GM19023 (cell line): ENCODE results near the gene DAPK2.

ENCODE experiments used
- ATAC-seq: cut with Tn5 transposase; IDR thresholded peaks from one replicate; pipeline ENCODE4 v1.9.1; 2021; ENCODE audit warnings: mild to moderate bottlenecking, moderate library complexity; ENCODE audit not compliant: unreplicated experiment

Gene DAPK2

GRCh38 chr15:63876085-63876662 lies 170.1 kb downstream of the DAPK2 start:
- ATAC-seq, result no peak

- ATAC-seq, result no peak
Measured at GRCh38 chr15:63874616-63875015, 171.7 kb downstream of the DAPK2 start.

GRCh38 chr15:63872759-63873510 lies 173.3 kb downstream of the DAPK2 start:
- no peak for ATAC-seq

GRCh38 chr15:63870487-63871209 lies 175.6 kb downstream of the DAPK2 start:
- ATAC-seq, result no peak

GRCh38 chr15:63870043-63870394 lies 176.3 kb downstream of the DAPK2 start:
- no peak for ATAC-seq

- ATAC-seq, result no peak
Measured at GRCh38 chr15:63869371-63870042, 176.8 kb downstream of the DAPK2 start.

- no peak for ATAC-seq
Measured at GRCh38 chr15:63864186-63864585, 182.1 kb downstream of the DAPK2 start.

GRCh38 chr15:63861946-63862517 lies 184.3 kb downstream of the DAPK2 start:
- ATAC-seq, result no peak

GRCh38 chr15:63860555-63860954 lies 185.7 kb downstream of the DAPK2 start:
- ATAC-seq, result no peak

- no peak for ATAC-seq
Measured at GRCh38 chr15:63860155-63860554, 186.1 kb downstream of the DAPK2 start.

- ATAC-seq, result no peak
Measured at GRCh38 chr15:63858881-63859280, 187.4 kb downstream of the DAPK2 start.

- ATAC-seq, result no peak
Measured at GRCh38 chr15:63858448-63858847, 187.8 kb downstream of the DAPK2 start.

- ATAC-seq, result no peak
Measured at GRCh38 chr15:63857461-63857856, 188.8 kb downstream of the DAPK2 start.
